Measurements from ENCODE around the gene WDFY4.

WDFY4 gene

GRCh38 chr10:48845512-48845911 lies 160.8 kb downstream of the WDFY4 start:
- POLR2A ChIA-PET, result no interaction called here
- no peak for DNase-seq (ENCODE audit: extremely low spot score)
- CTCF ChIA-PET, result no interaction called here
- TF ChIP-seq FOXA1 (IDR thresholded peaks at IDR 0.05), result no peak
- no peak for TF ChIP-seq CTBP1 (IDR thresholded peaks at IDR 0.05; ENCODE audit: borderline replicate concordance)
- no peak for TF ChIP-seq HDGF (IDR thresholded peaks at IDR 0.05; ENCODE audit: borderline replicate concordance)
- no peak for TF ChIP-seq NFRKB (IDR thresholded peaks at IDR 0.05)
- TF ChIP-seq ARNT (IDR thresholded peaks at IDR 0.05), result no peak
- no peak for TF ChIP-seq SP1 (IDR thresholded peaks at IDR 0.05)
- no peak for TF ChIP-seq TARDBP (IDR thresholded peaks at IDR 0.05)
- TF ChIP-seq BHLHE40 (IDR thresholded peaks at IDR 0.05; ENCODE audit: borderline replicate concordance), result no peak
- TF ChIP-seq, protein P1, sequence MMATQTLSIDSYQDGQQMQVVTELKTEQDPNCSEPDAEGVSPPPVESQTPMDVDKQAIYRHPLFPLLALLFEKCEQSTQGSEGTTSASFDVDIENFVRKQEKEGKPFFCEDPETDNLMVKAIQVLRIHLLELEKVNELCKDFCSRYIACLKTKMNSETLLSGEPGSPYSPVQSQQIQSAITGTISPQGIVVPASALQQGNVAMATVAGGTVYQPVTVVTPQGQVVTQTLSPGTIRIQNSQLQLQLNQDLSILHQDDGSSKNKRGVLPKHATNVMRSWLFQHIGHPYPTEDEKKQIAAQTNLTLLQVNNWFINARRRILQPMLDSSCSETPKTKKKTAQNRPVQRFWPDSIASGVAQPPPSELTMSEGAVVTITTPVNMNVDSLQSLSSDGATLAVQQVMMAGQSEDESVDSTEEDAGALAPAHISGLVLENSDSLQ (IDR thresholded peaks at IDR 0.05), result no peak
- TF ChIP-seq FOXK2 (IDR thresholded peaks at IDR 0.05), result no peak
- TF ChIP-seq FOXM1 (IDR thresholded peaks at IDR 0.05; ENCODE audit: borderline replicate concordance), result no peak
- no peak for TF ChIP-seq ELF4 (IDR thresholded peaks at IDR 0.05)

- CTCF ChIA-PET, result no interaction called here
- POLR2A ChIA-PET, result no interaction called here
- no peak for TF ChIP-seq BHLHE40 (IDR thresholded peaks at IDR 0.05; ENCODE audit: borderline replicate concordance)
- no peak for TF ChIP-seq FOXA1 (IDR thresholded peaks at IDR 0.05)
- no peak for TF ChIP-seq FOXM1 (IDR thresholded peaks at IDR 0.05; ENCODE audit: borderline replicate concordance)
- no peak for TF ChIP-seq L3MBTL2 (conservative IDR thresholded peaks at IDR 0.05)
- no peak for TF ChIP-seq NFRKB (IDR thresholded peaks at IDR 0.05)
- no peak for TF ChIP-seq ZNF384 (IDR thresholded peaks at IDR 0.05)
- no peak for TF ChIP-seq SP1 (IDR thresholded peaks at IDR 0.05)
- no peak for TF ChIP-seq HDGF (IDR thresholded peaks at IDR 0.05; ENCODE audit: borderline replicate concordance)
- TF ChIP-seq FOXK2 (IDR thresholded peaks at IDR 0.05), result no peak
- no peak for TF ChIP-seq CTBP1 (IDR thresholded peaks at IDR 0.05; ENCODE audit: borderline replicate concordance)
- no peak for TF ChIP-seq SUZ12 (IDR thresholded peaks at IDR 0.05)
- TF ChIP-seq ELF4 (IDR thresholded peaks at IDR 0.05), result no peak
- TF ChIP-seq, protein P1 (IDR thresholded peaks at IDR 0.05), result no peak
- DNase-seq (ENCODE audit: extremely low spot score), result no peak
These were observed 163.0 kb downstream of the WDFY4 start for GRCh38 chr10:48847691-48848090.

DNA sequence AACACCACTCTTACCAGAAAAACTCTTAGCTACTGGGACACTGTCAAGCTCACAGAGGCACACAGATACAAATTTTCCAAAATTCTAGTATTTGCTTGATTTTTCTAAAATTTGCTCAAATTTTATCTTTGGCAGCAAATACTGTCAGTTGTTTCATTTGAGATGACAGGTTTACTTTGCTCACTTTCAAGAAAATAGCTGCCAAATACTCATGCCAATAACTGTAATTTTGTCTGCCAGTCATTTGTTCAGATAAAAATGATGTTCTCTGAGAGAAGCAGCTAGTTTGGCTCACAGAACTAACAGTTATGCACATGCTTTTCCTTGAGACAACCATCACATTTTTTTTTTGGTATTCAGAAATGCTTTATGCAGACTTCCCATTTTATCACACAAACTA lies 172.2 kb downstream of the WDFY4 start:
- ChIA-PET CTCF (no interaction called here), POLR2A (no interaction called here)
- TF ChIP-seq NFRKB (IDR thresholded peaks at IDR 0.05) (no peak), ARNT (IDR thresholded peaks at IDR 0.05) (no peak), SUZ12 (IDR thresholded peaks at IDR 0.05) (no peak), L3MBTL2 (conservative IDR thresholded peaks at IDR 0.05) (no peak), FOXA1 (IDR thresholded peaks at IDR 0.05) (no peak), CTBP1 (IDR thresholded peaks at IDR 0.05; ENCODE audit: borderline replicate concordance) (no peak), TARDBP (IDR thresholded peaks at IDR 0.05) (no peak), HDGF (IDR thresholded peaks at IDR 0.05; ENCODE audit: borderline replicate concordance) (no peak), SP1 (IDR thresholded peaks at IDR 0.05) (no peak), LEF1 (IDR thresholded peaks at IDR 0.05; ENCODE audit: borderline replicate concordance) (no peak), FOXM1 (IDR thresholded peaks at IDR 0.05; ENCODE audit: borderline replicate concordance) (no peak), FOXK2 (IDR thresholded peaks at IDR 0.05) (no peak), BHLHE40 (IDR thresholded peaks at IDR 0.05; ENCODE audit: borderline replicate concordance) (no peak), ELF4 (IDR thresholded peaks at IDR 0.05) (no peak), ZNF384 (IDR thresholded peaks at IDR 0.05) (no peak)
- TF ChIP-seq, protein P1 (IDR thresholded peaks at IDR 0.05), result no peak
- DNase-seq (ENCODE audit: extremely low spot score), result no peak

DNA sequence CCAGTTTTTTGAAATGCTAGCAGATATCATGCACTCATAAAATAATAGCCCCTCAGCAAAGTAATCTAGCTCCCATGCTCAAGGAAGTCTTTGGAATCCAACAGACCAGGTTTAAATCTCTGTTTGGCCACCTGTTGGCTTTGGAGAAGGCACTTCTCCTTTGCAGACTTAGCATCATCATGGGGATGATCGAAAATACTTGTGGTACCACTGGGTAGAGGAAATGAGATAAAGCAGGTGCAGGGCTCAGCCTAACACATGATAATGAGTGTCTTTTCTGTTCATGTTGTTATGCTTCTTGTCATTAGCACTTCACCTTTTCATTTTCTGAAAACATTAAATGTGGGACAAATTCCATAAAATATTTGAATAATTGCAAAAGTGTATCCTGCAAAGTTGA lies 187.6 kb downstream of the WDFY4 start:
- ChIA-PET POLR2A (no interaction called here), CTCF (no interaction called here)
- DNase-seq (ENCODE audit: extremely low spot score), result no peak
- no peak for TF ChIP-seq L3MBTL2 (conservative IDR thresholded peaks at IDR 0.05)
- TF ChIP-seq SUZ12 (IDR thresholded peaks at IDR 0.05), result no peak
- TF ChIP-seq NFRKB (IDR thresholded peaks at IDR 0.05), result no peak
- no peak for TF ChIP-seq LEF1 (IDR thresholded peaks at IDR 0.05; ENCODE audit: borderline replicate concordance)
- TF ChIP-seq TARDBP (IDR thresholded peaks at IDR 0.05), result no peak
- no peak for TF ChIP-seq CTBP1 (IDR thresholded peaks at IDR 0.05; ENCODE audit: borderline replicate concordance)
- TF ChIP-seq ARNT (IDR thresholded peaks at IDR 0.05), result no peak
- TF ChIP-seq FOXM1 (IDR thresholded peaks at IDR 0.05; ENCODE audit: borderline replicate concordance), result no peak
- no peak for TF ChIP-seq ELF4 (IDR thresholded peaks at IDR 0.05)
- TF ChIP-seq, protein P1 (IDR thresholded peaks at IDR 0.05), result no peak
- no peak for TF ChIP-seq ZNF384 (IDR thresholded peaks at IDR 0.05)
- TF ChIP-seq SP1 (IDR thresholded peaks at IDR 0.05), result no peak
- TF ChIP-seq HDGF (IDR thresholded peaks at IDR 0.05; ENCODE audit: borderline replicate concordance), result no peak

- ChIA-PET CTCF (no interaction called here), POLR2A (no interaction called here)
- DNase-seq (ENCODE audit: extremely low spot score), result no peak
- TF ChIP-seq FOXK2 (IDR thresholded peaks at IDR 0.05), result no peak
- no peak for TF ChIP-seq HDGF (IDR thresholded peaks at IDR 0.05; ENCODE audit: borderline replicate concordance)
- TF ChIP-seq, protein P1 (IDR thresholded peaks at IDR 0.05), result no peak
- TF ChIP-seq TARDBP (IDR thresholded peaks at IDR 0.05), result no peak
- no peak for TF ChIP-seq ZNF384 (IDR thresholded peaks at IDR 0.05)
These were observed 193.4 kb downstream of the WDFY4 start for GRCh38 chr10:48878091-48878490.

Data from HEK293T (cell line).